Neuronal stem cell (in vitro differentiated cells): ENCODE measurements around the gene CNTNAP2.
A peak's percentile ranks its signal among the peaks of the same experiment; 100 is the strongest.

ENCODE experiments used
- DNase-seq: peaks from one replicate; pipeline ENCODE4 v3.0.0-alpha.2; 2013; ENCODE audit warnings: low spot score
- H2AFZ ChIP-seq: one replicate; pipeline ENCODE4 v1.6.1; 2013; ENCODE audit warnings: mild to moderate bottlenecking, low read length, inconsistent platforms
- H2AK5ac ChIP-seq: 2 replicates; pipeline ENCODE4 v1.6.1; 2013; ENCODE audit warnings: low read depth, mild to moderate bottlenecking, inconsistent platforms, low read length, moderate library complexity, mixed read lengths
- H2BK120ac ChIP-seq: 2 replicates; pipeline ENCODE4 v1.6.1; 2013; ENCODE audit warnings: low read depth, mild to moderate bottlenecking, inconsistent platforms, low read length, moderate library complexity, mixed read lengths
- H2BK12ac ChIP-seq: one replicate; pipeline ENCODE4 v1.6.1; 2013; ENCODE audit warnings: low read length, inconsistent platforms
- H2BK15ac ChIP-seq: 2 replicates; pipeline ENCODE4 v1.6.1; 2013; ENCODE audit warnings: mild to moderate bottlenecking, low read length, inconsistent platforms, mixed read lengths
- H2BK5ac ChIP-seq: one replicate; pipeline ENCODE4 v1.6.1; 2013; ENCODE audit warnings: inconsistent platforms, mild to moderate bottlenecking, low read length, moderate library complexity
- H3K14ac ChIP-seq: one replicate; pipeline ENCODE4 v1.6.1; 2013; ENCODE audit warnings: low read length, inconsistent platforms
- H3K18ac ChIP-seq: 2 replicates; pipeline ENCODE4 v1.6.1; 2013; ENCODE audit warnings: low read length, inconsistent platforms
- H3K23ac ChIP-seq: 2 replicates; pipeline ENCODE4 v1.6.1; 2013; ENCODE audit warnings: low read depth, mild to moderate bottlenecking, mixed read lengths, low read length, inconsistent platforms; ENCODE audit not compliant: poor library complexity
- H3K27ac ChIP-seq: replicated peaks from 3 replicates; pipeline ENCODE4 v1.5.1; 2013; ENCODE audit warnings: low read length, inconsistent platforms
- H3K27me3 ChIP-seq, 3 experiments: 2 replicates each; pipeline ENCODE4 v1.6.1; 2013; ENCODE audit warnings: low read length in 3 of 3, mild to moderate bottlenecking in 2 of 3, inconsistent platforms in 1 of 3, low read depth in 1 of 3, mixed read lengths in 1 of 3, moderate library complexity in 1 of 3; ENCODE audit not compliant: control insufficient read depth in 3 of 3, insufficient read depth in 3 of 3
- H3K36me3 ChIP-seq, 2 donors: replicated peaks in 1 of 2; 2 replicates each; pipeline ENCODE4 v1.6.1; 2013; ENCODE audit warnings: low read length in 2 of 2; ENCODE audit not compliant: control insufficient read depth in 2 of 2, insufficient read depth in 2 of 2
- H3K4ac ChIP-seq: 2 replicates; pipeline ENCODE4 v1.6.1; 2013; ENCODE audit warnings: inconsistent platforms, mild to moderate bottlenecking, low read length, moderate library complexity
- H3K4me1 ChIP-seq, 2 donors: 1 replicate in 1 of 2; 2 replicates in 1 of 2; pipeline ENCODE4 v1.6.1; 2013; ENCODE audit warnings: low read length in 2 of 2, low read depth in 1 of 2; ENCODE audit not compliant: control insufficient read depth in 2 of 2, insufficient read depth in 1 of 2
- H3K4me2 ChIP-seq: one replicate; pipeline ENCODE4 v1.6.1; 2013; ENCODE audit warnings: mild to moderate bottlenecking, low read length, inconsistent platforms; ENCODE audit not compliant: insufficient read depth, poor library complexity, severe bottlenecking
- H3K4me3 ChIP-seq, 2 donors: 2 replicates each; pipeline ENCODE4 v1.5.1; 2013; ENCODE audit warnings: low read length in 2 of 2, mild to moderate bottlenecking in 2 of 2, inconsistent platforms in 1 of 2, moderate library complexity in 1 of 2
- H3K79me1 ChIP-seq: one replicate; pipeline ENCODE4 v1.6.1; 2013; ENCODE audit warnings: low read depth, mild to moderate bottlenecking, inconsistent platforms, low read length, moderate library complexity
- H3K9ac ChIP-seq: one replicate; pipeline ENCODE4 v1.6.1; 2013; ENCODE audit warnings: mild to moderate bottlenecking, low read depth, low read length, inconsistent platforms; ENCODE audit not compliant: poor library complexity
- H3K9me3 ChIP-seq, 2 donors: replicated peaks in 1 of 2; 2 replicates each; pipeline versions ENCODE3 to v1.6.1; 2013; ENCODE audit warnings: low read length in 2 of 2, mild to moderate bottlenecking in 2 of 2, inconsistent platforms in 1 of 2, low read depth in 1 of 2, mixed read lengths in 1 of 2, moderate library complexity in 1 of 2; ENCODE audit not compliant: control insufficient read depth in 2 of 2, insufficient read depth in 1 of 2
- H4K8ac ChIP-seq: one replicate; pipeline ENCODE4 v1.6.1; 2013; ENCODE audit warnings: low read depth, mild to moderate bottlenecking, inconsistent platforms, low read length, moderate library complexity
- H4K91ac ChIP-seq: one replicate; pipeline ENCODE4 v1.6.1; 2013; ENCODE audit warnings: low read length, low read depth, mild to moderate bottlenecking, inconsistent platforms; ENCODE audit not compliant: poor library complexity
- WGBS, 2 donors: extraction: QIAGEN DNeasy Blood & Tissue Kit; methylation state at CpG; one replicate each; pipeline ENCODE4 v1.1.7; 2013; ENCODE audit warnings: missing lambda C conversion rate in 2 of 2, mixed read lengths in 1 of 2; ENCODE audit not compliant: insufficient read length in 2 of 2, insufficient replicate concordance in 1 of 2; ENCODE audit errors: extremely low coverage in 2 of 2; 5-methylcytosine and 5-hydroxymethylcytosine counted together

CNTNAP2 gene

GRCh38 chr7:146636033-146636356 lies 519.4 kb downstream of the CNTNAP2 start:
- no peaks in the 10 kb centered on the region for H3K79me1 ChIP-seq
- H2BK12ac ChIP-seq, result no peak overlapping the region
- no peaks in the 10 kb centered on the region for H3K27me3 ChIP-seq
- H3K4me2 ChIP-seq, result peak overlapping the region; percentile 13
- no peak overlapping the region for H3K27ac ChIP-seq
- no peak overlapping the region for H3K4ac ChIP-seq
- H2AK5ac ChIP-seq, result no peak overlapping the region
- no peak overlapping the region for H4K8ac ChIP-seq
- peaks cover 0 to 2% of the 10 kb centered on the region in 2 donors for H3K4me1 ChIP-seq
- no peaks in the 10 kb centered on the region for H3K9me3 ChIP-seq
- no CpG with 5 or more reads among the region's 4 CpGs for WGBS, 2 donors
- H3K14ac ChIP-seq, result no peak overlapping the region
- H3K9ac ChIP-seq, result no peak overlapping the region
- no peaks in the 10 kb centered on the region for H3K36me3 ChIP-seq
- no peak overlapping the region for H2AFZ ChIP-seq
- H3K18ac ChIP-seq, result no peak overlapping the region
- no peak overlapping the region for H2BK5ac ChIP-seq
- no peak overlapping the region for H3K4me3 ChIP-seq
- H3K23ac ChIP-seq, result no peak overlapping the region
- H2BK15ac ChIP-seq, result no peak overlapping the region
- no peak overlapping the region for H4K91ac ChIP-seq
- no peak for DNase-seq
- no peak overlapping the region for H2BK120ac ChIP-seq

- Histone ChIP-seq H3K14ac (no peak overlapping the region), H3K18ac (no peak overlapping the region), H2BK120ac (no peak overlapping the region), H3K4me3 (no peak overlapping the region), H3K4ac (no peak overlapping the region), H3K4me1 (peaks cover 0 to 2% of the 10 kb centered on the region in 2 donors), H2AK5ac (no peak overlapping the region), H3K27me3 (no peaks in the 10 kb centered on the region), H2BK5ac (no peak overlapping the region), H3K9ac (no peak overlapping the region), H3K9me3 (no peaks in the 10 kb centered on the region), H3K4me2 (no peak overlapping the region), H2AFZ (no peak overlapping the region), H3K23ac (no peak overlapping the region), H2BK12ac (no peak overlapping the region), H2BK15ac (no peak overlapping the region), H3K27ac (no peak overlapping the region), H3K36me3 (no peaks in the 10 kb centered on the region), H3K79me1 (no peaks in the 10 kb centered on the region), H4K91ac (no peak overlapping the region), H4K8ac (no peak overlapping the region)
- no peak for DNase-seq
- no CpG with 5 or more reads among the region's 4 CpGs for WGBS, 2 donors
Observed at GRCh38 chr7:146636581-146636980, 520.0 kb downstream of the CNTNAP2 start.

- no peak overlapping the region for H3K9ac ChIP-seq
- WGBS, 2 donors, result no CpG with 5 or more reads among the region's 3 CpGs
Observed at GRCh38 chr7:146639291-146639690, 522.7 kb downstream of the CNTNAP2 start.

GRCh38 chr7:146641491-146641890 lies 524.9 kb downstream of the CNTNAP2 start:
- H2BK15ac ChIP-seq, result no peak overlapping the region
- no peak overlapping the region for H2BK5ac ChIP-seq
- H3K4me2 ChIP-seq, result no peak overlapping the region

More at GRCh38 chr7:146639291-146639690, 522.7 kb downstream of the CNTNAP2 start:
- Histone ChIP-seq H3K79me1 (no peaks in the 10 kb centered on the region), H3K4me3 (no peak overlapping the region), H3K36me3 (no peaks in the 10 kb centered on the region), H3K9me3 (no peaks in the 10 kb centered on the region), H2AFZ (no peak overlapping the region), H3K4me2 (no peak overlapping the region), H3K14ac (no peak overlapping the region), H2BK120ac (no peak overlapping the region), H3K27me3 (no peaks in the 10 kb centered on the region), H2AK5ac (no peak overlapping the region), H4K8ac (no peak overlapping the region), H3K4ac (no peak overlapping the region), H4K91ac (no peak overlapping the region), H3K4me1 (peaks cover 0 to 2% of the 10 kb centered on the region in 2 donors), H3K23ac (no peak overlapping the region), H2BK12ac (no peak overlapping the region), H3K27ac (no peak overlapping the region), H2BK15ac (no peak overlapping the region), H2BK5ac (no peak overlapping the region), H3K18ac (no peak overlapping the region)
- DNase-seq, result no peak

More at GRCh38 chr7:146641491-146641890, 524.9 kb downstream of the CNTNAP2 start:
- Histone ChIP-seq H3K36me3 (no peaks in the 10 kb centered on the region), H3K4ac (no peak overlapping the region), H4K8ac (no peak overlapping the region), H3K14ac (no peak overlapping the region), H4K91ac (no peak overlapping the region), H3K27ac (no peak overlapping the region), H3K79me1 (no peaks in the 10 kb centered on the region), H3K23ac (no peak overlapping the region), H3K27me3 (no peaks in the 10 kb centered on the region), H2BK12ac (no peak overlapping the region), H3K9ac (no peak overlapping the region), H3K4me1 (no peaks in the 10 kb centered on the region), H3K18ac (no peak overlapping the region), H2BK120ac (no peak overlapping the region), H3K4me3 (no peak overlapping the region), H3K9me3 (no peaks in the 10 kb centered on the region), H2AK5ac (no peak overlapping the region), H2AFZ (no peak overlapping the region)
- WGBS, 2 donors, result no CpG with 5 or more reads among the region's 1 CpG
- DNase-seq, result no peak
